Hepatocyte (in vitro differentiated cells): Measurements from ENCODE around the gene SH2D3C. TPM values are rescaled to one million over a fixed set of nuclear protein-coding genes. Genes with fewer than 3 reads are reported as not detected.

Experiments used
- DNase-seq: peaks from one replicate; pipeline ENCODE4 v3.0.0-alpha.2; 2016; ENCODE audit warnings: low spot score
- H2AFZ ChIP-seq: fragments of 200-600 bp; sonication (generic); 2 replicates; pipeline ENCODE4 v1.6.0; 2016; ENCODE audit warnings: antibody characterized with exemption, mild to moderate bottlenecking
- H3K27ac ChIP-seq: fragments of 200-600 bp; sonication (generic); 2 replicates; pipeline ENCODE4 v1.5.1; 2016; ENCODE audit warnings: mild to moderate bottlenecking
- H3K27me3 ChIP-seq: fragments of 200-600 bp; sonication (generic); 2 replicates; pipeline ENCODE4 v1.6.1; 2016
- H3K36me3 ChIP-seq: fragments of 200-600 bp; sonication (generic); replicated peaks from 2 replicates; pipeline ENCODE4 v1.5.1; 2016; ENCODE audit warnings: low read depth; ENCODE audit not compliant: insufficient read depth
- H3K4me1 ChIP-seq: fragments of 200-600 bp; sonication (generic); 2 replicates; pipeline ENCODE4 v1.5.1; 2016; ENCODE audit warnings: mild to moderate bottlenecking, moderate library complexity; ENCODE audit not compliant: insufficient read depth
- H3K4me2 ChIP-seq: fragments of 200-600 bp; sonication (generic); 2 replicates; pipeline ENCODE4 v1.6.0; 2016
- H3K4me3 ChIP-seq: fragments of 200-600 bp; sonication (generic); 2 replicates; pipeline ENCODE4 v1.5.1; 2016; ENCODE audit warnings: mild to moderate bottlenecking
- H3K79me2 ChIP-seq: fragments of 200-600 bp; sonication (generic); 2 replicates; pipeline ENCODE4 v1.6.0; 2017; ENCODE audit warnings: mild to moderate bottlenecking
- H3K9me2 ChIP-seq: fragments of 200-600 bp; sonication (generic); replicated peaks from 2 replicates; pipeline ENCODE4 v1.6.0; 2017; ENCODE audit warnings: mild to moderate bottlenecking; ENCODE audit not compliant: insufficient read depth
- H3K9me3 ChIP-seq: fragments of 200-600 bp; sonication (generic); 2 replicates; pipeline ENCODE4 v1.5.1; 2016; ENCODE audit warnings: low read depth, mild to moderate bottlenecking
- H4K20me1 ChIP-seq: fragments of 200-600 bp; sonication (generic); 2 replicates; pipeline ENCODE4 v1.6.0; 2016; ENCODE audit warnings: mild to moderate bottlenecking; ENCODE audit not compliant: insufficient read depth, poor library complexity, severe bottlenecking
- EZH2 ChIP-seq: fragments of 200-600 bp; sonication (generic); IDR thresholded peaks from 2 replicates; pipeline ENCODE4 v1.6.1; 2016; ENCODE audit warnings: antibody characterized with exemption, mild to moderate bottlenecking, borderline replicate concordance
- EZH2phosphoT487 ChIP-seq: fragments of 200-600 bp; sonication (generic); IDR thresholded peaks from one replicate; pipeline ENCODE4 v1.6.1; 2018; ENCODE audit warnings: antibody characterized with exemption, mild to moderate bottlenecking, low read depth, moderate library complexity; ENCODE audit not compliant: unreplicated experiment, severe bottlenecking
- WGBS: methylation state at CpG from one replicate; pipeline ENCODE4 v1.1.6; 2016; ENCODE audit warnings: low lambda C conversion rate; ENCODE audit errors: missing lambda C conversion rate; 5-methylcytosine and 5-hydroxymethylcytosine counted together
- polyA plus RNA-seq: library from polyadenylated mRNA; unstranded; fragments of >200 nt; fragmentation: Nextera tagmentation; extraction: Ambion mirVana; gene quantifications from 2 replicates; pipeline ENCODE4 v1.2.1, GENCODE V29; 2016
- total RNA-seq: library from RNA; depleted of rRNA; stranded (reverse); fragments of >200 nt; gene quantifications from 2 replicates; pipeline ENCODE4 v1.2.3, GENCODE V29; 2014
- TF ChIP-seq, protein P1 (sequence below): fragments of 200-600 bp; sonication (generic); IDR thresholded peaks from 2 replicates; pipeline ENCODE4 v1.5.1; 2016; ENCODE audit warnings: antibody characterized with exemption, mild to moderate bottlenecking; ENCODE audit not compliant: poor library complexity

SH2D3C gene
- total and polyA plus RNA-seq, 2 experiments from 2014 or later, result 0.23 to 0.89 TPM

DNA sequence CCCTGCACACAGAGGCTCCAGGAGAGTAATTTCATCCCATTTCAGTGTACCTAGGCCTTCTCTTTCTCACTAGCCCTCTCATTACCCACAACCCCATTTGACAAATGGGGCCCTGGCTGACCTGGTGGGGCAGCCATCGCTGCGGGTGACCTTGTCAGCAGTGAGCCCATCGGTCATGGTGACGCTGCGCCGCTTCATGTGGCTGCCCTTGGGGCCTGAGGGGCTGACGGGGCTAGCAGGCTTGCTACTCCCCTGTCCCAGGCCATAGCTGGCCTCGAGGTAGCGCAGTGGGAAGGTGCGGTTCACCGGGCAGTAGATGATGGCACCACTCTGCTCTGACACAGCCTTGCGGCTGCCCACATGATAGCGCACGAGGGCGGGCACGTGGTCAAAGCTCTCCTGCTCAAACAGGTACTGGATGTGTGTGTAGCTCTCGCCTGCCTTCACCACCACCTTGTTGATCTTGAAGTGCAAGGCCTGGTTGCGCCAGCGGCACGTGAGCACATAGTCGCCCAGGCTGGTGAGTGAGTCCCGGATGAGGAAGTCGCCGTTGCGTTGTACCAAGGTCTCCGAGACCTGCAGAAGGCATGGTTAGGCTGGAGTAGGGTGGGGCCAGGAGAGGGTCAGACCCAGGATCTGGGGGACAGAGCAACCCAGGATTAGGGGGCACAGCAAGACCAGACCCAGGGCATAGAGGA, 29.2 kb downstream of the SH2D3C start:
- Histone ChIP-seq H3K27ac (no peak overlapping the region), H3K4me1 (no peaks in the 10 kb centered on the region), H3K4me2 (no peak overlapping the region), H3K79me2 (no peaks in the 10 kb centered on the region), H3K4me3 (no peak overlapping the region), H4K20me1 (no peaks in the 10 kb centered on the region), H3K9me2 (no peaks in the 10 kb centered on the region), H3K27me3 (peaks cover 25% of the 10 kb centered on the region), H2AFZ (no peak overlapping the region), H3K36me3 (no peaks in the 10 kb centered on the region), H3K9me3 (no peaks in the 10 kb centered on the region)
- TF ChIP-seq EZH2 (no peak), EZH2phosphoT487 (no peak)
- TF ChIP-seq, protein P1, sequence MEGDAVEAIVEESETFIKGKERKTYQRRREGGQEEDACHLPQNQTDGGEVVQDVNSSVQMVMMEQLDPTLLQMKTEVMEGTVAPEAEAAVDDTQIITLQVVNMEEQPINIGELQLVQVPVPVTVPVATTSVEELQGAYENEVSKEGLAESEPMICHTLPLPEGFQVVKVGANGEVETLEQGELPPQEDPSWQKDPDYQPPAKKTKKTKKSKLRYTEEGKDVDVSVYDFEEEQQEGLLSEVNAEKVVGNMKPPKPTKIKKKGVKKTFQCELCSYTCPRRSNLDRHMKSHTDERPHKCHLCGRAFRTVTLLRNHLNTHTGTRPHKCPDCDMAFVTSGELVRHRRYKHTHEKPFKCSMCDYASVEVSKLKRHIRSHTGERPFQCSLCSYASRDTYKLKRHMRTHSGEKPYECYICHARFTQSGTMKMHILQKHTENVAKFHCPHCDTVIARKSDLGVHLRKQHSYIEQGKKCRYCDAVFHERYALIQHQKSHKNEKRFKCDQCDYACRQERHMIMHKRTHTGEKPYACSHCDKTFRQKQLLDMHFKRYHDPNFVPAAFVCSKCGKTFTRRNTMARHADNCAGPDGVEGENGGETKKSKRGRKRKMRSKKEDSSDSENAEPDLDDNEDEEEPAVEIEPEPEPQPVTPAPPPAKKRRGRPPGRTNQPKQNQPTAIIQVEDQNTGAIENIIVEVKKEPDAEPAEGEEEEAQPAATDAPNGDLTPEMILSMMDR, result no peak
- DNase-seq, result no peak
- 92% methylated on average over 25 of the region's 26 CpGs for WGBS

DNA sequence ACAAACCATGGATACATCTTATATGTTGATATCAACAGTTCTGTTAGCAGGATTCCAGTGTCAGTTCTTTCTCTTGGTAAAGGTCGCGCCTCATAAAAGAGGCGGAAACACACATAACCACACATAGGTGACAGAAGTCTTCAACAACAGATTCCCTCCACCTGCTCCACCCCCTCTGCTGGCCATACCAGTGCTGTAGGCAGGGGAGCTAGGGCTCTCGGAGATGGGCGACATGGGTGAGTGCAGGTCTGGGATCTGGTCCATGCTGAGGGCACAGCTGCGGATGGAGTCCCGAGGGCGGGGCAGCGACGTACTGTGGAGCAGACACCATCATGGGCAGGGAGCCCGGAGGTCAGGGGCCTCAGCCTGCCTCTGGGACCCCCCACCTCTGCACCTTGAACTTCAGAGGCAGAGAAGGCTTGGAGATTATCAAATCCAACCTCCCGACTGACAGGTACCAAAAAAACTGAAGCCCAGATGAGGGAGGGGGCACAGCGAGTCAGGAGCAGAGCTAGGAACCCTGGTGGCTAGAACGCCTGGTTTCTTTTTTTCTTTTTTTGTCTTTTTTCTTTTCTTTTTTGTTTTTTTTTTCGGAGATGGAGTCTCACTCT, 31.4 kb downstream of the SH2D3C start:
- Histone ChIP-seq H3K4me1 (peaks cover 9% of the 10 kb centered on the region), H3K27ac (no peak overlapping the region), H4K20me1 (no peaks in the 10 kb centered on the region), H2AFZ (no peak overlapping the region), H3K27me3 (peaks cover 14% of the 10 kb centered on the region), H3K4me2 (no peak overlapping the region), H3K79me2 (no peaks in the 10 kb centered on the region), H3K36me3 (no peaks in the 10 kb centered on the region), H3K9me2 (no peaks in the 10 kb centered on the region), H3K4me3 (no peak overlapping the region), H3K9me3 (no peaks in the 10 kb centered on the region)
- 79% methylated on average over 15 of the region's 15 CpGs for WGBS
- DNase-seq, result no peak
- TF ChIP-seq, protein P1, result no peak
- no peak for TF ChIP-seq EZH2phosphoT487
- TF ChIP-seq EZH2, result no peak

DNA sequence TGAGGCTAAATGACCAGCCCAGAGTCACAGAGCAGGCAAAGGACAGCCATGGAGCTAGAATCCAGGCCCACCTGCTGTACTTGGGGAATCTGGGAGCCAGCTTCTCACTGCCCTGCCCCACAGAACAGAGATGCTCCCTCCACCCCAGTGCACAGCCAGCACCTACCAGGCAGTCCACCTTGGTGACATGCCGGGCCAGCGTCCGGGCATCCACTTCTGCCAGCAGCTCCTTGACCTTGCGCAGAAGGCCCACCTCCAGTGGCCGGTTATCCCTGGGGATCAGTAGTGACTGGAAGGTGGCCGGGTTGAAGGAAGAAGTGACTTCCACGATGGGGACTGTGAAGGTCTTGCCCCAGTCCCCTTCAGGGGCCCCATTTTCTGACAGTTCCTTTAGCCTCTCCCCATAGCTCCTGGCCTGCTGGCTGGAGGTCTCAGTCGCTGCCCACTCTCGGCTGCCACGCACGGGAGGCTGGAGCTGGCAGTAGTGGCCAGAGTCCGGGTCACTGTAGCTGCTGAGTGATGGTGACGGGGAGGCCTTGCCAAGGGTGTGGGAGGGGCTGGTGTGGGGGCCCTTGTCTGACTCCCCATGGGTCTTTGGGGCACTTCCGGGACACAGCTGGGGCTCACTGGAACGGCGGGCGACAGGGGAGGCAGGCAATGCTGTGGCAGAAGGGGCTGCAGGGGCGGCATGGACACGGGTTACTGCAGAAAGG, 33.9 kb downstream of the SH2D3C start:
- H3K36me3 ChIP-seq, result no peaks in the 10 kb centered on the region
- no peak for DNase-seq
- TF ChIP-seq, protein P1, result no peak
- TF ChIP-seq EZH2phosphoT487, result no peak
- TF ChIP-seq EZH2, result no peak
- H3K27ac ChIP-seq, result no peak overlapping the region
- no peaks in the 10 kb centered on the region for H3K9me2 ChIP-seq
- H3K4me2 ChIP-seq, result no peak overlapping the region
- peaks cover 19% of the 10 kb centered on the region for H3K4me1 ChIP-seq
- H3K27me3 ChIP-seq, result peaks cover 11% of the 10 kb centered on the region
- WGBS, result 94% methylated on average over 19 of the region's 19 CpGs
- H3K4me3 ChIP-seq, result no peak overlapping the region
- no peaks in the 10 kb centered on the region for H3K79me2 ChIP-seq
- no peak overlapping the region for H2AFZ ChIP-seq
- H4K20me1 ChIP-seq, result no peaks in the 10 kb centered on the region
- H3K9me3 ChIP-seq, result no peaks in the 10 kb centered on the region
